Trophoblast cell (in vitro differentiated cells and primary cell): Measurements from ENCODE around the gene CDKN2B.
A peak's percentile ranks its signal among the peaks of the same experiment; 100 is the strongest.

Source experiments
- DNase-seq, 2 donors: peaks; one replicate each; pipeline ENCODE4 v3.0.0-alpha.2; 2016
- H2AFZ ChIP-seq: 2 replicates; pipeline ENCODE4 v1.6.1; 2013; ENCODE audit warnings: low read length, moderate library complexity, mild to moderate bottlenecking; ENCODE audit not compliant: insufficient read depth, poor library complexity
- H2AK5ac ChIP-seq: 2 replicates; pipeline ENCODE4 v1.6.1; 2013; ENCODE audit warnings: mild to moderate bottlenecking, low read length
- H2BK120ac ChIP-seq: 2 replicates; pipeline ENCODE4 v1.6.1; 2013; ENCODE audit warnings: low read length, mild to moderate bottlenecking, moderate library complexity; ENCODE audit not compliant: insufficient read depth, poor library complexity
- H2BK12ac ChIP-seq: 2 replicates; pipeline ENCODE4 v1.6.1; 2013; ENCODE audit warnings: mild to moderate bottlenecking, low read length, moderate library complexity
- H2BK5ac ChIP-seq: 2 replicates; pipeline ENCODE4 v1.6.1; 2013; ENCODE audit warnings: low read length, low read depth, moderate library complexity, mild to moderate bottlenecking; ENCODE audit not compliant: poor library complexity
- H3K14ac ChIP-seq: 2 replicates; pipeline ENCODE4 v1.6.1; 2013; ENCODE audit warnings: mild to moderate bottlenecking, low read length
- H3K18ac ChIP-seq: 2 replicates; pipeline ENCODE4 v1.6.1; 2013; ENCODE audit warnings: mild to moderate bottlenecking, low read length
- H3K23ac ChIP-seq: 2 replicates; pipeline ENCODE4 v1.6.1; 2013; ENCODE audit warnings: low read length
- H3K27ac ChIP-seq: 2 replicates; pipeline ENCODE4 v1.5.1; 2013; ENCODE audit warnings: low read depth, mild to moderate bottlenecking, inconsistent platforms, low read length, moderate library complexity
- H3K27me3 ChIP-seq: 2 replicates; pipeline ENCODE4 v1.6.1; 2013; ENCODE audit warnings: inconsistent platforms, mild to moderate bottlenecking, low read length, moderate library complexity; ENCODE audit not compliant: insufficient read depth
- H3K36me3 ChIP-seq, 2 experiments: 1 replicate in 1 of 2; 2 replicates in 1 of 2; pipeline ENCODE4 v1.6.1; 2013; ENCODE audit warnings: low read length in 2 of 2, mild to moderate bottlenecking in 2 of 2, moderate library complexity in 1 of 2; ENCODE audit not compliant: insufficient read depth in 2 of 2, control insufficient read depth in 1 of 2
- H3K4ac ChIP-seq: 2 replicates; pipeline ENCODE4 v1.6.1; 2013; ENCODE audit warnings: low read depth, mild to moderate bottlenecking, low read length, moderate library complexity
- H3K4me1 ChIP-seq, 2 experiments: 1 replicate in 1 of 2; 2 replicates in 1 of 2; pipeline ENCODE4 v1.6.1; 2013; ENCODE audit warnings: low read length in 2 of 2, mild to moderate bottlenecking in 2 of 2, moderate library complexity in 1 of 2; ENCODE audit not compliant: insufficient read depth in 2 of 2, control insufficient read depth in 1 of 2
- H3K4me2 ChIP-seq: 2 replicates; pipeline ENCODE4 v1.6.1; 2013; ENCODE audit warnings: inconsistent platforms, mild to moderate bottlenecking, low read length, moderate library complexity
- H3K4me3 ChIP-seq: 2 replicates; pipeline ENCODE4 v1.5.1; 2013; ENCODE audit warnings: mild to moderate bottlenecking, low read depth, low read length, inconsistent platforms
- H3K79me1 ChIP-seq: one replicate; pipeline ENCODE4 v1.6.1; 2013; ENCODE audit warnings: low read length
- H3K79me2 ChIP-seq: 2 replicates; pipeline ENCODE4 v1.6.1; 2013; ENCODE audit warnings: low read length, mild to moderate bottlenecking; ENCODE audit not compliant: control insufficient read depth, insufficient read depth, poor library complexity
- H3K9ac ChIP-seq: 2 replicates; pipeline ENCODE4 v1.6.1; 2013; ENCODE audit warnings: mild to moderate bottlenecking, low read length
- H3K9me3 ChIP-seq: 2 replicates; pipeline ENCODE4 v1.6.1; 2013; ENCODE audit warnings: low read depth, mild to moderate bottlenecking, control low read depth, inconsistent platforms, low read length; ENCODE audit not compliant: insufficient read depth
- H4K12ac ChIP-seq: 2 replicates; pipeline ENCODE4 v1.6.1; 2013; ENCODE audit warnings: low read depth, mild to moderate bottlenecking, low read length, moderate library complexity
- H4K8ac ChIP-seq: 2 replicates; pipeline ENCODE4 v1.6.1; 2013; ENCODE audit warnings: low read depth, mild to moderate bottlenecking, low read length, moderate library complexity
- H4K91ac ChIP-seq: one replicate; pipeline ENCODE4 v1.6.1; 2013; ENCODE audit warnings: low read depth, mild to moderate bottlenecking, low read length, moderate library complexity
- WGBS: extraction: QIAGEN DNeasy Blood & Tissue Kit; methylation state at CpG from one replicate; pipeline ENCODE4 v1.1.7; 2013; ENCODE audit warnings: missing lambda C conversion rate; ENCODE audit not compliant: insufficient read length, insufficient coverage; ENCODE audit errors: extremely low coverage; 5-methylcytosine and 5-hydroxymethylcytosine counted together

The CDKN2B gene

DNA sequence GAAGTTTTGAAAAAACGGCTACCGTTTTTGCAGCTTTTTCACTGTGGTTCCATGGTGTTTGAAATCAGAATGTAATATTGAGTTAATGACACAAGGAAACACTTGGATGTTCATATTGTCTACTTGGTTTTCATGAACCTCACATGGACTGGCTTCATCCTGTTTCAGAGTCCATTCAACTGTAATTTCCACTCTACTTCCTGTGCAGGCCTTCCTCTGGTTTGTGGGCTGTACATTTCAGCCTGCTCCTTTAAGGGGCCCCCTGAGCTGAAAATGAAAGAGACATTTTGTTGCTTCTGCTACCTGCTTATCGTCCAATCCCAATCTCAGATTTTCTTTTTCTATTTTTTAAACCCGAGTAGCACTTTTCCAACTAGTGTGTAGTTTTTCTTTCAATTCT, 41.8 kb upstream of the CDKN2B start:
- Histone ChIP-seq H3K36me3 (no peaks in the 10 kb centered on the region), H4K91ac (peak overlapping the region; percentile 14), H4K12ac (no peak overlapping the region), H3K4me2 (no peak overlapping the region), H3K79me1 (peaks cover 5% of the 10 kb centered on the region), H2BK5ac (peak overlapping the region; percentile 40), H3K4me3 (no peak overlapping the region), H2BK120ac (peak overlapping the region; percentile 33), H3K79me2 (no peaks in the 10 kb centered on the region), H4K8ac (peak overlapping the region; percentile 54), H3K27me3 (no peaks in the 10 kb centered on the region), H3K23ac (no peak overlapping the region), H3K4me1 (peaks cover 2 to 4% of the 10 kb centered on the region in 2 experiments), H2AK5ac (no peak overlapping the region), H3K4ac (no peak overlapping the region), H3K9ac (no peak overlapping the region), H3K9me3 (no peaks in the 10 kb centered on the region), H3K27ac (no peak overlapping the region), H2AFZ (no peak overlapping the region), H2BK12ac (peak overlapping the region; percentile 40), H3K18ac (no peak overlapping the region), H3K14ac (no peak overlapping the region)
- no peak for DNase-seq
- WGBS, result no CpG with 5 or more reads among the region's 4 CpGs

DNA sequence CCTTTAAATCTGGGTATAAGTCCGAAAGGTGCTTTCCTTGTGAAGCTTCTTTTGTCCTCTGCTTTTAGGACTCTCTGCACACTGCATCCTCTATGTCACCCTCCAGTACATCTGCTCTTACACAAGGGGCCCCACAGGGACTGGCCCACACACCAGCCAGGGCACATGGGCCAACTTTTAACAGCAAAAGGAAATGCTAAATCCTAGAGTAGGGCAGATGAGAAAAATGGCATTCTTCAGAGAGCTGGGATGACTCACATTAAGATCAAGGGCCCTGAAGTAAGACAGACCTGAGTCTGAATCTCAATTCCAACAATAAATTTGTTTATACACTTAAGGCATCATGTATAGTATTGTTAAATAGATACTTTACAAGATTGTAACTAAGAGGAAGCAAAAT, 40.3 kb upstream of the CDKN2B start:
- Histone ChIP-seq H3K18ac (no peak overlapping the region), H3K79me1 (peaks cover 5% of the 10 kb centered on the region), H2BK12ac (no peak overlapping the region), H4K91ac (no peak overlapping the region), H4K12ac (no peak overlapping the region), H3K36me3 (no peaks in the 10 kb centered on the region), H4K8ac (no peak overlapping the region), H2AFZ (no peak overlapping the region), H3K23ac (no peak overlapping the region), H3K14ac (no peak overlapping the region), H3K9me3 (no peaks in the 10 kb centered on the region), H3K4me1 (peaks cover 2 to 4% of the 10 kb centered on the region in 2 experiments), H3K27me3 (no peaks in the 10 kb centered on the region), H3K79me2 (no peaks in the 10 kb centered on the region), H3K4ac (no peak overlapping the region), H3K27ac (no peak overlapping the region), H3K4me3 (no peak overlapping the region), H3K4me2 (no peak overlapping the region), H3K9ac (no peak overlapping the region), H2BK120ac (no peak overlapping the region), H2BK5ac (no peak overlapping the region), H2AK5ac (no peak overlapping the region)
- no CpG with 5 or more reads among the region's 1 CpG for WGBS
- no peak for DNase-seq

GRCh38 chr9:22047596-22047995, 38.5 kb upstream of the CDKN2B start:
- peaks cover 5% of the 10 kb centered on the region for H3K79me1 ChIP-seq
- no peaks in the 10 kb centered on the region for H3K79me2 ChIP-seq
- H2AK5ac ChIP-seq, result no peak overlapping the region
- no peak overlapping the region for H2BK5ac ChIP-seq
- H4K12ac ChIP-seq, result no peak overlapping the region
- H3K9me3 ChIP-seq, result no peaks in the 10 kb centered on the region
- DNase-seq, result no peak
- H3K4me2 ChIP-seq, result no peak overlapping the region
- H3K9ac ChIP-seq, result no peak overlapping the region
- H2AFZ ChIP-seq, result no peak overlapping the region
- no peak overlapping the region for H3K23ac ChIP-seq
- no peak overlapping the region for H3K14ac ChIP-seq
- no peak overlapping the region for H4K8ac ChIP-seq
- H3K27me3 ChIP-seq, result no peaks in the 10 kb centered on the region
- no peak overlapping the region for H3K4ac ChIP-seq
- H3K27ac ChIP-seq, result no peak overlapping the region
- peaks cover 2 to 4% of the 10 kb centered on the region in 2 experiments for H3K4me1 ChIP-seq
- no peak overlapping the region for H2BK120ac ChIP-seq
- WGBS, result no CpG with 5 or more reads among the region's 2 CpGs
- no peak overlapping the region for H3K18ac ChIP-seq
- no peak overlapping the region for H4K91ac ChIP-seq
- no peaks in the 10 kb centered on the region for H3K36me3 ChIP-seq
- no peak overlapping the region for H2BK12ac ChIP-seq
- no peak overlapping the region for H3K4me3 ChIP-seq

- no peak overlapping the region for H3K9ac ChIP-seq
- H3K27me3 ChIP-seq, result no peaks in the 10 kb centered on the region
- no CpG with 5 or more reads among the region's 1 CpG for WGBS
- H3K23ac ChIP-seq, result no peak overlapping the region
- H4K91ac ChIP-seq, result no peak overlapping the region
- no peak overlapping the region for H3K27ac ChIP-seq
- H3K79me2 ChIP-seq, result no peaks in the 10 kb centered on the region
- no peak overlapping the region for H2BK120ac ChIP-seq
- H3K36me3 ChIP-seq, result no peaks in the 10 kb centered on the region
- H3K14ac ChIP-seq, result no peak overlapping the region
- H2BK12ac ChIP-seq, result no peak overlapping the region
- H3K79me1 ChIP-seq, result peaks cover 4% of the 10 kb centered on the region
- no peak overlapping the region for H3K4ac ChIP-seq
- H2BK5ac ChIP-seq, result no peak overlapping the region
- H4K12ac ChIP-seq, result no peak overlapping the region
- no peak overlapping the region for H2AK5ac ChIP-seq
- H3K18ac ChIP-seq, result no peak overlapping the region
- H3K9me3 ChIP-seq, result no peaks in the 10 kb centered on the region
- H2AFZ ChIP-seq, result no peak overlapping the region
- H3K4me3 ChIP-seq, result no peak overlapping the region
- H3K4me2 ChIP-seq, result no peak overlapping the region
- no peak for DNase-seq
- no peak overlapping the region for H4K8ac ChIP-seq
- H3K4me1 ChIP-seq, result peaks cover 3 to 4% of the 10 kb centered on the region in 2 experiments
Observed at GRCh38 chr9:22046243-22046885, 37.3 kb upstream of the CDKN2B start.
